Ramos (cell line): Measurements from ENCODE around the gene PIGC.

Experiments used
- in situ Hi-C: fragments of 300-500 bp; cut with MboI; formaldehyde crosslinking; loops from one replicate; pipeline ENCODE4 v1.14.3; 2022; ENCODE audit warnings: low sequenced_read_pairs; ENCODE audit not compliant: unreplicated experiment

PIGC gene

GRCh38 chr1:172402878-172403569, 40.8 kb downstream of the PIGC start:
- in situ Hi-C loops = loop anchor here (25.0 kb wide), 2 partner anchors 266 to 391 kb away; no protein-coding TSS in a partner anchor

GRCh38 chr1:172401892-172402291, 42.0 kb downstream of the PIGC start:
- in situ Hi-C loops = loop anchor here (25.0 kb wide), 2 partner anchors 265 to 390 kb away; no protein-coding TSS in a partner anchor

GRCh38 chr1:172401477-172401876, 42.4 kb downstream of the PIGC start:
- in situ Hi-C loops = loop anchor here (25.0 kb wide), 2 partner anchors 264 to 389 kb away; no protein-coding TSS in a partner anchor

GRCh38 chr1:172400722-172401105, 43.2 kb downstream of the PIGC start:
- in situ Hi-C loops = loop anchor here (25.0 kb wide), 2 partner anchors 263 to 388 kb away; no protein-coding TSS in a partner anchor

GRCh38 chr1:172399756-172400721, 43.8 kb downstream of the PIGC start:
- in situ Hi-C loops = loop anchor here (25.0 kb wide), 3 partner anchors 263 to 613 kb away; partner anchors contain the start of gene METTL13

GRCh38 chr1:172398970-172399755, 44.7 kb downstream of the PIGC start:
- in situ Hi-C loops = loop anchor here (25.0 kb wide), 1 partner anchor 612 kb away; the partner anchor contains the start of gene METTL13

- in situ Hi-C loops = loop anchor here (25.0 kb wide), 1 partner anchor 611 kb away; the partner anchor contains the start of gene METTL13
These were observed 45.7 kb downstream of the PIGC start for GRCh38 chr1:172398193-172398592.

- in situ Hi-C loops = loop anchor here (25.0 kb wide), 1 partner anchor 610 kb away; the partner anchor contains the start of gene METTL13
These were observed 46.2 kb downstream of the PIGC start for GRCh38 chr1:172397633-172398032.

GRCh38 chr1:172397221-172397620, 46.6 kb downstream of the PIGC start:
- in situ Hi-C loops = loop anchor here (25.0 kb wide), 1 partner anchor 610 kb away; the partner anchor contains the start of gene METTL13

- in situ Hi-C loops = loop anchor here (25.0 kb wide), 1 partner anchor 608 kb away; the partner anchor contains the start of gene METTL13
These were observed 48.3 kb downstream of the PIGC start for GRCh38 chr1:172395576-172395975.

GRCh38 chr1:172394811-172395210, 49.1 kb downstream of the PIGC start:
- in situ Hi-C loops = loop anchor here (25.0 kb wide), 1 partner anchor 608 kb away; the partner anchor contains the start of gene METTL13

- in situ Hi-C loops = loop anchor here (25.0 kb wide), 1 partner anchor 607 kb away; the partner anchor contains the start of gene METTL13
These were observed 49.6 kb downstream of the PIGC start for GRCh38 chr1:172394141-172394751.

GRCh38 chr1:172393354-172393753, 50.5 kb downstream of the PIGC start:
- in situ Hi-C loops = loop anchor here (25.0 kb wide), 1 partner anchor 606 kb away; the partner anchor contains the start of gene METTL13

- in situ Hi-C loops = loop anchor here (25.0 kb wide), 1 partner anchor 605 kb away; the partner anchor contains the start of gene METTL13
These were observed 51.9 kb downstream of the PIGC start for GRCh38 chr1:172391976-172392375.
